GM15510 (cell line): Measurements from ENCODE around the gene DDA1.

ENCODE experiments used
- POLR2A ChIP-seq: IDR thresholded peaks from 3 replicates; pipeline ENCODE4 v1.6.1; 2011; ENCODE audit warnings: borderline replicate concordance; ENCODE audit not compliant: insufficient read length; ENCODE audit errors: extremely low read depth

The DDA1 gene

DNA sequence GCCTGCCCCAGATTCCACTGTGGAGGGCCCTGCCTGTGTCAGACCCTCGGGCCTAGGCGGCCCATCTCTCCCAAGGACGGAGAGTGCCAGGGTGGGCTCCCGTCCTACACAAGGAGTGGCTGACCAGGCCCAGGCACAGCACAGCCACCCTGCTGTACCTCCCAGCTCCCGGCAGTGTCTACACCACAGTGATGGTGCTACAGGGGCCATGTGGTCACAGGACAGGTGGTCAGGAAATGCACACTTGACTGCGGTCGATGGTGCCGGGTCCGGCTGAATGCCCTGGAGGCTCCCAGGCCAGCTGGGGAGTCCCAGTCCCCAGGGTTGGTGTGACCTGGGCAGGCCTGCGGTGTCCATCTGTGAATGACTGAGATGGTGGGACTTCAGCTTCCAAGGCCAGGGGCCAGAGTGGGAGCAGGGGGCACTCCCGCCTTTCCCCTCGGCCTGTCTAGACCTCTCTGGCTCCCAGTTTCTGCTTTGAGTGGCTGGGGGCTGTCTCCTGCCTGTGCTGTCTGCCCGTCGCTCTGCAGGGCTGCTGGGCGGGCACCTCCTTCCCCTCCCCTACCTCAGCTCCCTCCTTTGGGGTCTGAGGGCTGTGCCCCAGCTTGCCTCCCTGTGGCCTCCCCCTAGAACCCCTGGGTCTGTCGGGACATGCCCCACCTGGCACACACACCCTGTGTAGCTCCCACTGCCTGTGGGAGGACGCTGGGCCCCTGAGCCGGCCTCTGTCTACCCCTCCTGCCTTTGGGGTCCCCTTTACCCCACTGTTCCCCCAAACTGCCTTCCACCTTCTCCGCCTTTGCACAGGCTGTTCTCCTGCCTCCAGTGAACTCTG lies 12.5 kb downstream of the DDA1 start:
- no peak for TF ChIP-seq POLR2A

DNA sequence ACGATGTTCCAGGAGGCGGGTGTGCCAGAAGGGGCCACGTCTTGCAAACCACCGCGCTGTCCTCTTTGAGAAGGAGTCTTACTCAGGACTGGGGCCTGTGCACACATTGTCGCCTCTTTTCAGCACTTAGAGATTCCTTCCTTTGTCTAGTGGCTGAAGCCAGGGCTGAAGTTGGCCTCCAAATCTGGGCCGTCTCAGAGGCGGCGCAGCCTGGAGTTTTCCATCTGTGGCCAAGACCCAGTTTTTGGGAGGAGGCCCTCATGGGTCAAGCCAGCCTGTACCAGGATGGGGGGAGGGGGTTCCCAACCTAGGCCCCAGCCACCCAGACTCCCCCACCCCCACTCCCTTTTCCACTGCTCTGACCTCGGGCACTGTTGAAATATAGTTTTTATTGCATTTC lies 13.5 kb downstream of the DDA1 start:
- no peak for TF ChIP-seq POLR2A

DNA sequence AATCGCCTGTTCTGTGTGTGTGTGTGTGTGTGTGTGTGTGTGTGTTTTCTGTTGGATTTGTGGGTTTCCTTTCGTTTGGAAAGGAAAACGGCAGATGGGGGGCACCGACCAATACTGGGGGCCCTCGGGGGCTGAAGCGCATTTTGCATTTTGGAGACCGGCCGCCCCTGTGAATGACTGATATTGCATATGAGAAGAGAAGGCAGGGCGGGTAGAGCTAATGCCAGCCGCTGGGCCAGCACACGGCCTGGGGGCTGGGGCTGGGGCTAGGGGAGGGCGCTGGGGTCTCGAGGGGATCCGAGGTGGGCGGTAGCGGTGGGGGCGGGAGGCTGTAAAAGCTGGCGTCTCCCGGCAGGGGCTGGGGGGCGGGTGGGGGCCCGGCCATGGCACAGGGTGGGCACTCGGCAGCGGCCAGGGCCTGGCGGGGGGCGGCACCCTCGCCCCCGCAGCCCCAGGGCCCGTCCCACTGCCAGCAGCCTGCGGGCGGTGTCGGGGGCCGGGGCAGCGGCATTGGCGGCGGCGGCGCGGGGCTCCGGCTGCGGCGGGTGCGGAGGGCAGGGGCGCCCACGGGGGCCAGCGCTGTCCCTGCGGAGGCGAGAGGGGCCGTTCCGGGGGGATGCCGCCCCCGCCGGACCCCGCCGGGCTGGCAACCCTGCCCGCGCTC lies 14.1 kb downstream of the DDA1 start:
- no peak for TF ChIP-seq POLR2A

DNA sequence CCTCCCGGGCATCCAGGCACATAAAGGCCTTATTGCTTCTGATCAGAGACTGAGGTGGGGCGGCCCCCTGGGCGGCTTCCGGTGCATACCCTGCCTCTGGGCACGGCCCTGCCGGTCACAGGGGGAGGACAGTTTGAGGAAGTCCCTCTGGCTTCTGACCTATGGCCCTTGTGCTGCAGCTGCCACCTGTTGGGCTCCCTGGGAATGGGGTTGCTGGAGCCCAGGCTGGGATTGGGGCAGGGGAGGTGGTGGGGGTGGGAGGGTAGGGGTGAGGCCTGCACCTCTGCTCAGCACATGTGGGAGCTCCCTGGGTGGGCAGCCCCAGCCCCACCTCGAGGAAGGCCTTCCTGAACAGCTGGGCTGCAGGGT lies 14.6 kb downstream of the DDA1 start:
- no peak for TF ChIP-seq POLR2A

DNA sequence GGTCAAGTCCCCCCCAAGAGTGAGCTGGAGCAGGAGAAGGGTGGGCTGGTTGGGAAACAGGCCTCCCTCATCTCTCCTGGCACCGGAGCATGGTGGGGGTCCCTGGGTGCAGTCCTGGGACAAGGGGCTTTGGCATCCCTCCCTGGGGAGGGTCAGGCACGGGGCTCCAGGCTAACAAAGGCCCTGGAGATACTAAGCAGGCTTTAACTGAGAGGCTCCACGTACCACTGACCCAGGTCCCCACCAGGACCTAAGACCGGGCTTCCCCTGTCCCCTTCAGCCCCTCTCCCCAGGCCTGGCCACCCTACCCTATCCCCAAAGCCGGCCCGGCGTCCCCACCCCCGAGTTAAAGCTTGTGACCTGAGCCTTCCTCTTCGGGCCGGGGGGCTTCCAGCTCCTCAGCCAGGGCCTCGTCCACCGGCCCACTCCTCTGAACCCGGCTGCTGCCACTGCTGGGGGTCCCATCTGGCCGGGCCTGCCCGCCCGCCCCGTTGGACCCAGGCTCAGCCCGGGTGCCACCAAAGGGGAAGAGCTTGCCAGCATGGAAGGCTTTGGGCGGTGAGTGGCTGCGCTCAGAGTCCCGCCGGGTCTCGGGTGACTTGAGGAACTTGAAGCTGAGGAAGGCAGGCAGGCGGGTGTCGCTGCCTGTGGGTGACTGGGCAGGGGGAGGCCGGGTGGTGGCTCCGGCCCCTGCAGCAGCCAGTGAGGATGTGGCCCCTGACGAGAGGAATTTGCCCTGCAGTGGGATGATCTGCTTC lies 15.2 kb downstream of the DDA1 start:
- no peak for TF ChIP-seq POLR2A

DNA sequence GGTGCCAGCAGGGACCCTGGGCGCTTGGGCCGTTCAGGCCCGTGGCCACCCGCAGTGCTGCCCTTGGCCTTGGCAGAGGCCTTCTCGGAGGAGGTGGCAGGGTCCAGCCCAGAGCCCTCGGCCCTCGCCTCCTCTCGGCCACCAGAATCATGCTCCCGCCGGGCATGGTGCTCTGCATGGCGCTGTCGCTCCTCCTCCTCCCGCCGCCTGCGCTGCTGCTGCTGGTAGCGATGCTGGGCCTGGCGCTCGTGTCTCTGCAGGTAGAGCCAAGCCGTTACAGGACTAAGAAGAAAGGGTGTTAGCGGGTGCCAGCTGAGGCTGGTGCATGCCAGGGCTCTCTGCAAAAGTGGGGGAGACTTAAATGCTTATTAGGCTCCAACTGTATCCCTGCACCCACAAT lies 15.8 kb downstream of the DDA1 start:
- no peak for TF ChIP-seq POLR2A

DNA sequence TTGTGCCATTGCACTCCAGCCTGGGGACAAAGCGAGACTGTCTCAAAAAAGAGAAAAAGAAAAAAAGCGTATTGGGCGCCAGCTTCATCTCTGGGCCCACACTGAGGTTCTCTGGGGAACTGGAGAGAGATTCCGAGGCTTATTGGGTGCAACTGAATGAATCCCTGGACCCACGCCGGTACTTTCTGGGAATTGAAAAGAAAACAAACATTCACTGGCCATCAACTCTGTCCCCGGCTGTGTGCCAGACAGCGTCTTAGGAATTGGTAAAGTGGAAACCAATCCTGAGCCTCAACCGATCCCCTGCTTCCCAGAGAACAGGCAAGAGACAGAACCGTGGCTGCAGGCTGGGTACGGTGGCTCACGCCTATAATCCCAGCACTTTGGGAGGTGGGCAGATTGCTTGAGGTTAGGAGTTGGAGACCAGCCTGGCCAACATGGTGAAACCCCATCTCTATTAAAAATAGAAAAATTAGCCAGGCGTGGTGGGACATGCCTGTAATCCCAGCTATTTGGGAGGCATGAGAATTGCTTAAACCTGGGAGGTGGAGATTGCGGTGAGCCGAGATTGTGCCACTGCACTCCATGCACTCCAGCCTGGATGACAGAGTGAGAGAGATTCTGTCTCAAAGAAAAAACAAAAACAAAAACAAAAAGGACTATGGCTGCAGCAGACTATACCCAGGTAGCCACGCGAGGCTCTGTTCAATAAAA lies 16.7 kb downstream of the DDA1 start:
- TF ChIP-seq POLR2A: no peak

DNA sequence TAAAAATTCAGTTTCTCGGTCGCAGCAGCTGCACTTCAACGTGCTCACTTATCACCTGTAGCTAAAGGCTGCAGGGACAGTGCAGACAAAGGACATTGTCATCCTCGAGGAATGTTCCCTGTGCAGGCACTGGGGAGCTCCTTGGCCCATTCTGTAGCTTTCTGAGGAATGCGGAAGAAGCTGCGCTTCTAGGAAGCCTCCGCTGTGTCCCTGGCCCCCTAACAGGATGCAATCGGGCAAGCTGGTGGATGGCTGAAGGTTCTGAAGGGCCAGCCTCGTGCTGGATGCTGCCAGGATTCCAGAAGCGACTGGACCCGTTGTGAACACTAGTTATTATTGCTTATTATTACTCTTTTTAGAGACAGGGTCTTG lies 17.2 kb downstream of the DDA1 start:
- no peak for TF ChIP-seq POLR2A

DNA sequence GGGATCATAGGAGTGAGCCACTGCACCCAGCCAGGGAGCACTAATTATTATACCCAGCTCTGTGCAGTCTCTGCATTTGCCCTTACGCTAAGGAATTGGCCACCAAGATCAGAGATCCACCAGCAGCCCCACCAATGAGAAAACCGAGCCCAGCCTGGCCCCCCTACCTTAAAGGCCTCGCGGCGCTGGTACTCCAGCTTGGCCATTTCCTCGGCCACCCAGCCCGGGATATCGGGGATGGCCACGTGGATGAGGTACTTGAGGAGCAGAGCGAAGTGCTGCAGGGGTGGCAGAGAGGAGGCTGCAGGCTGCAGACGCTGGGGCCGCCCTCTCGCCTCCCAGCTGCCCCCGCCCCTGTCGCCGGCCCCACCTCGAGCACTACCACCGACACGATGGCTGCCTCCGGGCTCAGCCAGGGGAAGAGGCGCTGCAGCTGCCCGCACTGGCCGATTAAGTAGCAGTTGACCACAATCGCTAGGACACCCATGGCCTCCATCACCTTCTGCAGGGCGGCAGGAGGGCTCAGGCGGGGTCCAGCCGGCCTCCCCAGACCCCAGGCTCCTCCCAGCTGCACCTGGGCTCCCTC lies 17.8 kb downstream of the DDA1 start:
- TF ChIP-seq POLR2A: no peak

DNA sequence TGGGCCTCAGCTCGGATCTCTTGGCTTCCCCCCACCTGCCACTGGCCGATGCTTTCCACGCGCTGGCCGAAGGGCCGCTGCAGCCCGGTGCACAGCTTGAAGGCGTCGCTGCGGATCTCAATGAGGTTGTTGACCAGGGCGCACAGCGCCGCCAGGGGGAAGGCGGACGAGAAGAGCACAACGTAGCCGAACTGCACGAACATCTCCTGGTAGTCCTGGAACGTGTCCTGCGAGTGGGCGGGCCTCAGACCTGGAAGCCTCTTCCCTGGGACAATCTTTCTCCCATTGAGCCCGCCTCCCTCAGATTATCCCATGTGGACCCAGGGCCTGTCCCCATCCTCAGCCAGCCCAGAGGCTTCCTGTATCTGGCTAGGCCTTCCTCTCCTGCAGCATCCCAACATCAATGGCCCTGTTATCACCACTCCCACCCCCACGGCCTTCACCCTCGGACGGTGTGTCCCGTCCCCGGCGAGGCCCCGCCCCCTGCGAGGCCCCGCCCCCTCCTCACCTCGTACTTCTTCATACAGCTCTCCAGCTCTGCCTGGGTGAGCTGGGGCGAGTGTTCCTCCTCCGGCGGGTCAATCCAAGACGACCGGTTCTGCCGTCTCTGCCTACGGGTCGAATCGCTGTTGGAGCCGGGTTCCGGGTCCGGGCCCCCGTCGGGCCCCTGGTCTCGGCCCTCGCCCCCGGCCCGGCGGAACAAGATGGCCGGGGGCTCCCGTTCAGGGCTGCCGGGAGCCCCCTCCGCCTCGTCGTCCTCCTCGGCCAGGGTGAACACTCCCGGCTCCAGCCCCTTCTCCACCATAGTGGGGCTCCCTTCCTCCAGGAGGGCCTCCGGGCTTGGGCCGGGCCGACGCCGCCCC lies 18.5 kb downstream of the DDA1 start:
- no peak for TF ChIP-seq POLR2A

DNA sequence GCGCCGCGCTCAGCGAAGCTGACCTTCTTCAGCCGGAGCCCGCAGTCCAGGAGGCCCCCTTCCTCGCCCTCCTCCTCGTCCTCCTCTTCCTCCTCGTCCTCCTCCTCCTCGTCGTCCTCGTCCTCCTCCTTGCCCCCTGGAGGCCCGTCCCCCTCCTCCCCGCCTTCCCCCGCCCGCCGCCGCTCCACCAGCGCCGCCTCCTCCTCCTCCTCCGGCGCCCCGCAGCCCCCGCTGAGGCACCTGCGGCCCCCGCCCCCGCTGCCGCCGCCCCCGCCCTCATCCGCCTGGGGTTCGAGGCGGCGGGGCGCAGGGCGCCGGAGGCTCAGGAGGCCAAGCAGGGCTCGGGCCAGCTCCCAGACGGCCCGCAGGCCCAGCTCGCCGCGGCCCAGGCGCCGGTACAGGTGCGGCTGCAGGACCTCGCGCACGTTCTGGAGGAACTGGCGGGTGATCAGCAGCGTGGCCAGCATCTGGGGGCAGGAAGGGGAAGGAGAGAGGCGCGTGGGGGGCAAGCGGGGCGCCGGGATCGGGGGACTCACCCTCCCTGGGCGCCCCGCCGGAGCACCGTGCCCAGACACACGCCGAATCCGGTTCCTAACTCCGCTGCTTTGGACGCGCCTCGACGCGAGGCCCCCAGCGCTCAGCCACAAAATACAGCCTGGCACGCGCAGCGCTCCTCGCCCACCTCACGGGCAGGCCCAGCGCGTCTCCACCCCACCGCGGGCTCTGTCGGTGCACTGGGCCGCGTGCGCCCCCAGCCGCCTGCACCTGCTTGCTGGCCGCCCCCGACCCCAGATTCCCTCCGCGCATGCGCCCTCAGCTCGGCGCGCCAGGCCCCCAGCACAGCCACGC lies 19.4 kb downstream of the DDA1 start:
- no peak for TF ChIP-seq POLR2A

DNA sequence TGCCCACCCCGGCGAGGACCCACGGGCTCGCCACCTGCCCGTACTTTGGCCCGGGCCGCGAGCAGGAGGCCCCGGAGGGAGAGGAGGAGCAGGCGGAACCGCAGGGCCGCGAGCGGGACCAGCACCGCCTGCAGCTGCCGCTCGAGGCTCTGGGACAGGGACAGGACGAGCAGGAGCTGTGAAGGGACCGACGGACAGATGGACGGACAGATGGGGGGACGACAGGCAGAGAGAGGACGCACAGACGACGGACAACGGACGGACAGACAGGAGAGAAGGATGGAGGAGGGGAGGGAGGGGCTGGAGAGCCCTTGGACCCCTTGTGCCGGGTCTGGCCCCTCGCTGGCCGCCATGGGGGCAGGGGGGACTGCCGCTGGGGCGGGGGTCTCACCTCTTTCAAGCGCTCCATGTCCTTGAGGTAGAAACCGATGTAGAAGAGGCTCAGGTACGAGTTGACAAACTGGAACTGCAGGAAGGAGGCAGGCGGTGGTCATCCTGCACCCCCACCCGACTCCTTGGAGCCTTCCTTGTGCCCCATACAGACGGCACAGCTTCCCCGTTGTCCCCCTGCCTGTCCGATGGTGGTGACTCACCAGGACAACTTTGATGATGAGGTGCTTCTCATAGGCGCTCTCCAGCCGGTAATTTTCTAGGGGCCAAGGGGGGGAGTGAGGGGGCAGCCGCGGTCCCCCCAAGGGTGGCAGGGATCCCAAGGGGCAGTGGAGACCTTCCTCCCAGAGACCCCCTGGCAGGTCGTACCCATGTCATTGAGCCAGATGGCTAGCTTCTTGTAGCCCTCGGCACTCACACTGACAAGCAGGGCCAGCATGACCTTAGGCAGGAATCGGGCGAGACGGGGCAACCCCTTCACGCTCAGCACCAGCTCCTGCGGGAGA lies 20.3 kb downstream of the DDA1 start:
- TF ChIP-seq POLR2A: no peak

DNA sequence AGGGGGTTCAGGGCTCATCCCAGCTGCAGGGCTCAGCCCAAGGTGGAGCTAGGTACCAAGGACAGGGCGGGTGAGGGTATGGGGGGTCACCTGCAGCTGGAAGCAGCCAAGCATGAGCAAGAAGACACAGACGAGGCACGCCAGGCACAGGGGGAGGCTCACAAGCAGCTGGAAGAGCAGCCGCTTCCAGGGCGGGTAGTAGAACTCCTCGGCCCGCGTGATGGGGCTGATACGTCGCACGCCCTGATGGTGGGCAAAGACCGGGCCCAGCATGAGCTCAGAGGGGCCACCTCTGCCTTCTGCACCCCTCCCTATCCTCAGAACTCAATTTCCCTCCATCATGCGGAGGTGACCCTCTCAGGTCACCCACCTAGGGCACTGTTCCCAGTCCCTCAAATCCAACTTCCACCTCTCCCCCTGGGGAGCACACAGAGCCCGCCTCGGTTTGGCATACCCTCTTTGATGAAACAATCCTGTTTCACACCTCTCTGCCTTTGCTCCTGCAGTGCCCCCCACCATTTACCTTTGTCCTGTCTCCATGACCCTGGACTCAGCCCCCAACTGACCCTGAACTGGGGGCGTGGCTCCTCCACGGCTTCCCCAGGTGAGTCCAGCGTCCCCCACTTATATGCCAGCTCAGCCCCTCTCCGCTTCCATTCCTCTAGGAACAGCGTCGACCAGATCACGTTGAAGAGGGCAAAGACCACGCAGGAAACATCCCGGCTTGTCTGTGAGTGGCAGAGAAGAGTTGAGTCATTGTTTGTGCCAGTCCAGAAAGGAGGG lies 21.1 kb downstream of the DDA1 start:
- TF ChIP-seq POLR2A: no peak
